HS-27A (cell line): ENCODE results near the gene LYSMD3.

Source experiments
- DNase-seq: peaks from one replicate; pipeline ENCODE4 v3.0.0-alpha.2; 2012; ENCODE audit warnings: low read depth, missing footprints

Gene LYSMD3

DNA sequence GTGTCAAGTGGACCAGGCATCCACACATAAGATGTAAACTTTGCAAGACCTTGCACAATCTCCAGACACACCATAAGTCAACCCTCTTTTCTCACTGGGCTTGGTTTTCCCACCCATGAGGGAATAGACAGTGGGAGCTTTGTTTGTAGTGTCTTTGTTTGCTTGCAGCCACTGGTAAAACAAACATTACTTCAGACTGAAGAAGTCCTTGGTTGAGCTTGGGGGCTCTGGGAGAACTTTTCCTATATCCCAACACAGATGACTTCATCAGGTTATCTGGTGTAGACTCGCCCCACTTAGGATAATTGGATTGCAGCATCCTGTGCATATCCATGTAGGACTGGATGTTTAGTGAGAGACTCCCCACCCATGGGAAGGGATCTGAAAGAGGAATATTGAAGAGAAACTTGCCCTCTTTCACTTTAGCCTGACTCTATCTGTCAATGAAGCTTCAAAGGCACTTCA is 17.7 kb upstream of the LYSMD3 start:
- DNase-seq = no peak

DNA sequence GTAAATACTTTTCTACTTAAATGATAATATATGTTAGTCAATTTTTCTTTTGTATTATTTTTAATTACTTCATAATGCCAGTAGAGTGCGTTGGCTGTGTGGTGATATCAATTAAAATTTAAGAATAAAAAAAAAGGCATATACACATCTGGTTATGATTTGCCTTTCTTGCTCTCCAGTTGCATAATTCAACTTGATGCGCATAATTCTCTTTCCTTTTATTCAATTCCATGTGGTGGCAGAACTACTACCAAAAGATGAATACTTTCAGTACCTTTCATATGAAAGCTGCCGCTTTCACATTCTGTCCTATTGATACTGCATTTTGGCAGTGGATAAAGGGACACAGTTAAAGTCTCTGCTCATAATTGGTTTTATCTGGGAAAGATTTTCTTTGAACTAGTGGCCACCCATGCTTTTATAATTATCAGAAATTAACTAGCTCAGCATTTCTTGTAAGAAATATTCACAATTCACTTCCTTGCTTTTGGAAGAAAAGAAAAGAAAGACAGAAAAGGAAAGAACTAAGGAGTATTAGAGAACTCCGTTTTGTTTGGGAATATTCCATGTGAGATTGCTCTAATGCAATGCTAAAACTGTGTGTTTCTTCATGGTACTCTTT is 16.9 kb upstream of the LYSMD3 start:
- no peak for DNase-seq

GRCh38 chr5:90545511-90545910 is 16.1 kb upstream of the LYSMD3 start:
- DNase-seq = no peak

DNA sequence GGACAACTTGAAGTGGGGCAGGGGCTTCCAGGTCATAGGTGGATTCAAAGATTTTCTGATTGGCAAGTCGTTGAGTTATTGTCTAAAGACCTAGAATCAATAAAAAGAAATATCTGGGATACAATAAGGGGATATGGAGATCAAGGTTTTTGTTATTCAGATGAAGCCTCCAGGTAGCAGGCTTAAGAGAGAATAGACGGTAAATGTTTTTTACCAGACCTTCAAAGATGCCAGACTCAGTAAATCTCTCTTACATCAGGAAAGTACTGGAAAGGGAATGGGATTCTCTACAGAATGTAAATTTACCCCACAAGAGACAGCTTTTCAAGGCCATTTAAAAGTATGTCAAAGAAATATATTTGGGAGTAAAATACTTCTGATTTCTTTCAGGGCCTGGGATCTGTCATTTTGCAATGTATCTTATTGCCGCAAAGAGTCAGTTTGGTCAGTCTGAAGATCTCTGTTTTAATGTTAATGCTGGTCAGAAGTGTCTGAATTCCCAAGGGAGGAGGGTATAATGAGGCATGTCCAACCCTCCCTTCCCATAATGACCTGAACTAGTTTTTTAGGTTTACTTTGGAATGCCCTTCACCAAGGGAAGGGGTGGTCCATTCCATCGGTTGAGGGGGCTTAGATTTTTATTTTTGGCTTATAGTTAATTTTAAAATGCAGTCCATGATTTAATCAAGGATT is 13.6 kb upstream of the LYSMD3 start:
- no peak for DNase-seq

GRCh38 chr5:90534922-90535321 is 5.5 kb upstream of the LYSMD3 start:
- no peak for DNase-seq

- no peak for DNase-seq
Measured at GRCh38 chr5:90533794-90534193, 4.4 kb upstream of the LYSMD3 start.

- no peak for DNase-seq
Measured at GRCh38 chr5:90530736-90531487, 1.5 kb upstream of the LYSMD3 start.

- peak; percentile 22 for DNase-seq
Measured at GRCh38 chr5:90529939-90530677, 724 bp upstream of the LYSMD3 start.

DNA sequence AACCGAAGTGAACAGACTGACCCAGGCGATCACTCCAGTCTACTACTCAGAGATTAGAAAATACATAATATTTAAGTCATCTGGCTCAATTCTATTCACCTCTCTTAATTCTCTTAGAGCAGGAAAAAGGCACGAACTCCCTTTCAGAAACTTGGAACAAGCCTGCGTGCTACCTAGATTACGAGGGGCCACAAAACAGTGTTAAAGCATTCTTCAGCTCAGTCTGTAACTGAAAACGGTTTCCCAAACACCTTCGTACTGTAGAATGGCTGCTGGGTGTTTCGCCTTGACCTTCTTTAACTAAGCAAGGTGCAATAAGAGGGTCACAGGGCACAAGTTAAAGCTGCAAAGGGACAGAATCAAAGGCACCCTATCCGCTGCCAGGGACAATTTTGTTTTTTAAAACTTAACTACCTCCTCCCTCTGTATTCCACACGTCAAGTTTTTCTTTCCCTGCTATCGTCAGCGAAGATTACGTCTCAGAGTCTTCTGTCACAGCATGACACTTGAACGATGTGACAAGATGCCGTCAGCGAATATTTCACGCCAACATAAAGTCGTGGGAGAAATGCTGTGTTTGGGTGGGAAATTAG is 687 bp downstream of the LYSMD3 start:
- no peak for DNase-seq

GRCh38 chr5:90519081-90519480 is 10.3 kb downstream of the LYSMD3 start:
- DNase-seq = no peak

DNA sequence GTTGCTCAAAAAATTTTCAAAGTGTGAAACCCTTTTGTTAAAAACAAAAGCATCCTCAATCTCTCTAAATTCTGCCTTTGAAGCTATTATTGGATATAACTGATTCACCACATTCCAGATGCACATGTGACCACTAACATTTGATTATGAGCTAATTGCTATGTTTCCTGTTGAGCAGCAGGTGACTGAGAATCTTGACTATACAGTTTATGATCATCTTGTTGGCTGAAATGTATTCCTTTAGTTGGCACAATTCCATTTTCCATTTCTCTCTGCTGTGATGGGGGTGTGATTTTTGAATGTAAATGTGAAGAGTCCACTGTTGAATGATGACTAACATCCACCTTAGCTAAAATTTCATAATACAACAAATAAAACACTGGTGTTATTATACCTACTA is 10.7 kb downstream of the LYSMD3 start:
- DNase-seq = no peak

DNA sequence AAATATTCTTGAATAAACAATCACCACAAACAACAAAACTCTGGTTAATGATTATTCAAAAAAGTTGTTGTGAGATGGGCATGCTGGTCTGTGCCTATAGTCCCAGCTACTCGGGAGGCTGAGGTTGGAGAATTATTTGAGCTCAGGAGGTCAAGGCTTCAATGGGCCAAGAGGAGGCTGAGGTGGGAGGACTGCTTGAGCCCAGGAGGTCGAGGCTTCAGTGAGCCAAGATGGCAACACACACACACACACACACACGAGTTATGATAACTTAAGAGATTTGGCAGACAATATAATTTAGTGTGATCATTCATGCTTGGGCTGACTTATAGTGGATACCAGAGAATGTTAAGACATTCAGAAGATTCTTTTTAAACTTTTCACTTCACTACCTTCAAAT is 14.9 kb downstream of the LYSMD3 start:
- no peak for DNase-seq

DNA sequence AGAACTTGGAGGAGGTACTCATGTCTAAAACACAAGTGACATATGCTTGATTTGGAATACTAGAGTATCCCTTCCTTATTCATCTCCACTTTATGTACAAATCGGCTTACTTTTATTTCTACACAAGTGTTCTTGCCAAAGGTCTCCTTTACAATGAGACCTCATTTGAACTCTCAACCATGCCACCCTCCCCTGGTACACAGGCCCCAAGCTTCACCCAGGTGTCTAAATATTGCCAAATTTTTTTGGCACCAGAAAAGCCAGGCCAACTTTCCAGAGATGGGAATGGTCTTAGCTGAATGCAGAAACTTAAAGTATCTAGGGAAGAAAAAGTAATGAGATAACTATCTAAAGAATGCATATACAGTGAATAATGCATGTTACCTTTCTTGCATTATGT is 18.9 kb downstream of the LYSMD3 start:
- DNase-seq = no peak

DNA sequence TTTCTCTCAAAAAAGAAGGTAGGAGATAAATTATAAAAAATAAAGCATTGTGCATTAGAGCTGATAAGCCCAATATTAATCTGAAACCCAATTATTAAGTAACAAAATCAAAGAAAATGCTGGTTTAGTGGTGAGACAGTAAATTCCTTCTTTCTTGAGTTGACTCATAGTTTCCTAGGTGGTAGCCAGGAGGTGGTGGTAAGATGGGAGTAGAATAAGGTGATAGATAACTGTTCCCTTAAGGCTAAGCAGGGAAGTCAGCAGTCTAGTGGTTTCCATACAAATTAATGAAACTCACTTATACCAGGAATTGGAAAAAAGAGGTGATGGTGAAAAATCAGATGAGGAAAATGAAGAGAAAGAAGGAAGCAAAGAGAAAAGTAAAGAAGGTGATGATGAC is 23.2 kb downstream of the LYSMD3 start:
- no peak for DNase-seq

DNA sequence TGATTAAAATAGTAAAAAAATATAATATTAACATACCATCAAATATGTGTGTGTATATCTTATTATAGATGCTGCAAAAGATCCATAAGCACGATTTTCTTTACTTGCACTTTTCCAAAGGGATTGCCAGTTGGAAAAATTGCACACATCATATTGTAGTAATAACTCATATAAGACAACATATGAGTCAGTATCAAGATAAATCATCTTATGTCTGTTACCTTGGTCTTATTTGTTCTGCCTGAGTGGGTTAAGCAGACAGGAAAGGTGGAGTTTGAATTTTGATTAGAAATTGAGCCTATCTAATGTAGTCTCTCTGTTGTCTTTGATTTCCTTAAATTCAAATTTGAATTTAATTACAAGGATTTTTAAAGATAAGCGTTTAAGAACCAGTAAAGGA is 24.6 kb downstream of the LYSMD3 start:
- DNase-seq = no peak

GRCh38 chr5:90503596-90503995 is 25.8 kb downstream of the LYSMD3 start:
- no peak for DNase-seq

- DNase-seq = no peak
Measured at GRCh38 chr5:90495146-90495545, 34.2 kb downstream of the LYSMD3 start.

DNA sequence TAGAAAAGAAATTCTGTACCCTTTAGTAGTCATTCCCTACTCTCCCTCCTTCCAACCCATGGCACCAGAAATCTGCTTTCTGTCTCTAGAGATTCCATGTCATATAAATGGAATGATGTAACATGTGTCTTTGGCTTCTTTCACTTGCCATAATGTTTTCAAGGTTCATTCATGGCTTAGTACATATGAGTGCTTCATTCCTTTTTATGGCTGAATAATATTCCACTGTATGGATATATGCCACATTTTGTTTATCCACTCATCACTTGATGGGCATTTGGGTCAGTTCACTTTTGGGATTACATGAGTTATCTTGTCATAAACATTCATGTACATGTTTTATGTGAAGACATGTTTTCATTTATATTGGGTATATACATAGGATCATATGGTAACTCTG is 35.3 kb downstream of the LYSMD3 start:
- DNase-seq = no peak

DNA sequence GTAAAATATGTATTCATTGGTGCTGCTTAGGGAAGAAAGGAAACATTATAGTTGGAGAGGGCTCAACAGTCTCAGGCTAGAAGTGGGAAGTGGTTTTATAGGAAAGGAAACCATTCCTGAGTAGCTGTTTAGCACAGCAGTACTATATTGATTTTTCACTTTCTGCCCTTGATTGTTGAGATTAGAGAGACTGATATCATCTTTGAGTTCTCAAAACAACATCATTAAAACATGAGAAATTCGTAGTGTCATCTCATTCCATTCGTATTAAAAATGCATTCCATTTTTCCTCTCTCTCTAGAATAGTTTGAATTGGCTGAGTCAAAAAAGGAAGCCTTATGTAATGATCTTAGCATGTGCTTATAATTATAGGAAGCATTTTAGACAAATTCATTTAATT is 40.6 kb downstream of the LYSMD3 start:
- no peak for DNase-seq

DNA sequence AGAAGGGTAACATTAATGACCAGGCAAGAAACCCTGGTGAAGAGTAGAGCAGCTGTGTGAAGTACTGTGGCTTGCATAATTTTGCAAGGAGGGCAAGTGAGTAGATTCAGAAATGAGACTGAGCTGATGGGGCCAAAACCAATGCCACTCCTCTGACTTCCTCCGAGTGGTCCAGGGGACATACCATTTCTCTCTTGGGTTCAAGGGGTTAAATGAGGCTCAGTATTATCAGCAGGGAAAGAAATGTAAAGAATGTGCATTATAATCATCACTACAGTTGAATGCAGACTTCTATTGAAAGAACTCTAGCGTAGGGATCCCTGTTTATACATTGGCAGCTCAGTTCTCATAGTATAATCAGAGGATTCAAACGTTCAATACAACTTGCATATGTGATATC is 44.8 kb downstream of the LYSMD3 start:
- no peak for DNase-seq

DNA sequence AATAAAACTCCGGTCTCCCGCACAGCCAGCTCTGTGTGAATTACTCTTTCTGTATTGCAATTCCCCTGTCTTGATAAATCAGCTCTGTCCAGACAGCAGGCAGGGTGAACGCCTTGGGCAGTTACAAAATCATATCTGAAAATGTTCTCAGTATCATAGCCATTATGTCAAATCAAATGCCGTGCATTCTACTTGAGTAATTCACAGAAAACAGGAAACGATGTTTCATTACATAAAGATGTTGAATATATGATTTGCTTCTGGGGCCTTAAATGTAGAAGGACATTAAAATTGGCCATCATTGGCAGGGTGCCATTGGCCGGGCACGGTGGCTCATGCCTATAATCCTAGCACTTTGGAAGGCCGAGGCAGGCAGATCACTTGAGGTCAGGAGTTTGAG is 46.2 kb downstream of the LYSMD3 start:
- DNase-seq = no peak

DNA sequence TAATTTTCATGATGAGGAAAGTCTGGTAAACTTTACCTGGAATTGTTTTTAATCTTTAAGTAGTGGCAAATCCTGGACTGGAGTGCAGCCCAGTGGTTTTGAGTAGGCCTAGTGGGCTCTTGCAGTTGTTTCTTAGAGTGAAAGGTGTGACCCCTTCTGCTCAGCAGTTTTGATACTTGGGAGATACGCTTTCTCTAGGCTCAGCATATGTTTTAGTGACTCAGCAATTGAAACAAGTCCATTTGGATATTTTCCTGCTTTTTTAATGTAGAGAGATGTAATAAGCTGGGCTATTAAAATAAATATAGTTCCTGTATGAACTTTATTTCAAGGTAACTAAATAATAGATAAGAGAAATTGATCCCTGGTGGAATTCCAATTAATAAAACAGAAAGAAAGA is 48.7 kb downstream of the LYSMD3 start:
- DNase-seq = no peak
